Renal pelvis (tissue), 4 donors: Measurements from ENCODE around the gene CFAP221. TPM values are rescaled to one million over a fixed set of nuclear protein-coding genes. Genes with fewer than 3 reads are reported as not detected.

ENCODE experiments used
- DNase-seq: peaks from one replicate; pipeline ENCODE4 v3.0.0-alpha.2; 2013
- polyA plus RNA-seq, 3 donors: library from polyadenylated mRNA; unstranded; fragments of 120-200 nt; gene quantifications; one replicate each; pipeline ENCODE4 v1.2.1, GENCODE V29; 2013; ENCODE audit not compliant: insufficient read length in 3 of 3

The CFAP221 gene
- polyA plus RNA-seq, 3 donors, result 18.5 to 35.1 (median 30.2) TPM

DNA sequence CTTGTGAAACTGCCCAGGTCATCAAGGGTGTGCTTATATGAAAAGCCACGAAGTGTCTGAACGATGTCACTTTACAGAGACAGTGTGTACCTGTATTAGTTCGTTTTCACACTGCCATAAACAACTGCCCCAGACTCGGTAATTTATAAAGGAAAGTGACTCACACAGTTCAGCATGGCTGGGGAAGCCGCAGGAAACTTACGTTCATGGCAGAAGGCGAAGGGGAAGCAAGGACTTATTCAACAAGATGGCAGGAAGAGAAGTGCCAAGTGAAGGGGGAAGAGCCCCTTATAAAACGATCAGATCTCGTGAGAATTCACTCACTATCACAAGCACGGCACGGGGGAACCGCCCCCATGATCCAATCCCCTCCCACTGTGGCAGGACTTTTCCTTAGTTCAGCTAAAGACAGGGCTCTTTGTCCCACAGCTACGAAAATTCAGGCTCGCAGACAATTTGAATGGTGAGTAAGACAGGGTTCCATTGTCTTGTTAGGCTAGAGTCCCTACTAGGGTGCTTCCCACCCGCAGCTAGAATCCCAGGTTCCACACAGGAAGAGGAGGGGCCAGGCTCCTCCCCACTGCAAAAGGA is 154.9 kb downstream of the CFAP221 start:
- DNase-seq, result no peak

DNA sequence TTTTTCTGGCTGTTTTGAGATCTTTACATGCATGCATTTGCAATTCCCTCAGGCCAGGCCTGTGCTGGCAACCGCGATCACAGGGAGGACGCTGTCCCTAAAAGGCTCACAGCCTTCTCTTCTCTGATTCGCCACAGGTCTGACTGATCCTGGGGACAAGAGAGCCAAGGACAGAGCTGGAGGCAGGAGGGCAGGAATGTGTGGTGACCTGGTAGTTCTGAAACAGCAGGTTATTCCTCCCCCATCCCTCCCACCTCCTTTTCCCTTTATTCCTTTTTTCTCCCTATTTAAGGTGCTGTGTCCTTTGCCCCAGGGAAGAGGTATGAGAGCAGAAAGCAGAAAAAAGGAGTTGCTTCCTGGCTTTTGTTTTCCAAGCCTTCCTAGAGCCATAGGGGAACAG is 156.6 kb downstream of the CFAP221 start:
- no peak for DNase-seq

DNA sequence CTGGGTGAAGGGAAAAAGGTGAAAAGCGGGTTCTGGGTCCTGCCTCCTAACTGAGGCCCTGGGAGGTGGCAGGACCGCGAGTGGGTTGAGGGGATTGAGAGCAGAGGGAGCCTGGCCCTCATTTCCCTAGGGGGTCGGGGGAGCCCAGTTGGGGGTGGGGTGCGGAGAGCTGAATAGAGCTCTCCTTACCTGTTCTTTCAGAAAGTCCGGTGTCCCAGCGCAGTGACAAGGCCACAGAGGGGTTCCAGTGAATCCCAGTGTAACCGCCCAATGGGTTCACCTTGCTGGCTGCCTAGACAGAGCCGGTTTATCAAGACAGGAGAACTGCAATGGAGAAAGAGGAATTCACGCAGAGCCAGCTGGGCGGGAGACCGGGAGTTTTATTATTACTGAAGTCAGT is 157.1 kb downstream of the CFAP221 start:
- no peak for DNase-seq

DNA sequence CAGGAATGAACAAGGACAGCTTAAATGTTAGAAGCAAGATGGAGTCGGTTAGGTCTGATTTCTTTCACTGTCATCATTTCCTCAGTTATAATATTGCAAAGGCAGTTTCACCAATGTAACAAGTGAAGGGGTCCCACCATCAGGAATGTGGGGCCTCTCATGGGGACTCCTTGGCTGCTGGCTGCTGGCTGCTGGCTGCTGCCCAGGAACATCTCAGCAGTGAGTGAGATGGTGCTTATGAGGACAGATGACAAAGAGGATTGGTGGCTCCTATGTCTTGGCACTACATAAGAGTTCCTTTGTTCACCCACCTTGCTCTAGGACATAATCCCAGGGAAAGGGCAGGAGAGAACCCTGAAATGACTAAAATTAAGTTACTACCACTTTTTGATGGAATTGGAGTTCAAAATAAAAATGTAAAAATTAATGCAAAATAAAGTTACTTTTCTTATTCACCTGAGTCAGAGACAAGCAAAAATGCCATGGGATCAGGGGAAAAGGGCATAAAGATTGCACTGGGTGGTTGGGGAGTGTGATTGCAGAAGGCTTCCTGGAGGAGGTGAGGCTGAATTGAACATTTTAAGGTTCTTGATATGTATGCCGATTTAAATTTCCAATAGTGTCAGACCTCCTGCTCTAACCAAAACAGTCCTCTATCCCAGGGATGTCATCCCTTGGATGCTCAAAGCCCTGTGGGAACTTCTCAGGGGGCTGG is 158.1 kb downstream of the CFAP221 start:
- no peak for DNase-seq

DNA sequence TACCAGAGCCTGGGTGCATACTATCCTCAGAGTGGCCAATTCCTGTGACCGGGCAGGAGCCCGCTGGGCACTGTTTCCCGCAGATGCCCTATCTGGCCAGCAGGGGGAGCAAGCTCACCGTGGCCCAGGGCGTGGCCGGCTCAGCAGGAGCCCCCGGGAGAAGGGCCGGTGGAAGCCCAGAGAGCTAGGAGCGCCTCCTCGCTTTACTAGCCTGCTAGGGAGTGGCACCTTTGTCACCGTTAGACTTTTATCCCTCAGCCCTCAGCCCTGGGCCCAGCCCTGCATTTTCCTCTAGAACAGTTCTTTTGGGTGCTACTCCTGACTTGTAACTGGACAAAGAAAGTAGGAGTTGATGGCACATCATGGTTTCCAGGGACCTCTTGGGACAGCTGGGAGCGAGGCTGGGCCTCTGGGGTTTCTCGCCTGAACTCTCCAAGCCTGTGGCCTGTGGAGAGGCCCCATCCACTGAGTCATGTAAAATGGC is 158.7 kb downstream of the CFAP221 start:
- no peak for DNase-seq

DNA sequence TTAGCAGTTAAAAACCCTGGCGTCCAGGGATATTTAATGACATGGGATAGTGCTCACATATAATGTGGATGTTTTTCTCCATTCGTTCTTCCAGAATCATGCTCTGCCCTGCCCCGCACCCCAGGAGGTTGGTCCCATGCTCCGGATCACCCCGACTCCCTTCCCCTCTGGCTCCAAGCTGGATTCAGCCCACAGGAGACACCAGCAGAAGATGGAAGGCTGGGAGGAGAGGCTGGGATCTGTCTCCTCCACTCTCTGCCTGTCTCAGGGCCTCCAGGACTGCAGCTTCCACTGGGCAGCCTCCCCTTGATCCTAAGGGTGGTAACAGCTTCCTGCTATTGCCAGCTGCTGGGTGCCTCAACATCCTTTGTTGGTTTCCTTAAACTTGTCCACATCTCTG is 159.3 kb downstream of the CFAP221 start:
- no peak for DNase-seq

DNA sequence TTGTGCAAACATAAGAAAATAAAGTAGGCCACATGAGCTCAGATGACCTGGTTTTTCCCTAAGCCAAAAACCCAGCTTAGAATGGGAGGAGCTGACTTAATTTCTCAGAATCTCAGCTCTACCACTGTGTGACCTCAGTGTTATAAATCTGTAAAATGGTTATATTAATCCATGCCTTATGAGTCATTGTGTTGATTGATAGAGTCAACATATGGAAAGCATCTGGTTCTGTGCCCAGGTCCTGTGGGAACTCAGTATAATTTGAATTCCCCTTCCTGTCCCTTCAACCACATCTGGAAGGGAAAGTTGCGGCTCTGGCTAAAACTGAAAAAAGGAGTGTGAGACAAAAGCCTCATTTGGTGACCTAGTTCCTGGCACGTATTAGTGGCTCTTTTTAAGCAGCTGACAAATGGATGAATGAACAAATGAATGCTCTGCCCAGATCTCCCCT is 160.4 kb downstream of the CFAP221 start:
- DNase-seq, result no peak

DNA sequence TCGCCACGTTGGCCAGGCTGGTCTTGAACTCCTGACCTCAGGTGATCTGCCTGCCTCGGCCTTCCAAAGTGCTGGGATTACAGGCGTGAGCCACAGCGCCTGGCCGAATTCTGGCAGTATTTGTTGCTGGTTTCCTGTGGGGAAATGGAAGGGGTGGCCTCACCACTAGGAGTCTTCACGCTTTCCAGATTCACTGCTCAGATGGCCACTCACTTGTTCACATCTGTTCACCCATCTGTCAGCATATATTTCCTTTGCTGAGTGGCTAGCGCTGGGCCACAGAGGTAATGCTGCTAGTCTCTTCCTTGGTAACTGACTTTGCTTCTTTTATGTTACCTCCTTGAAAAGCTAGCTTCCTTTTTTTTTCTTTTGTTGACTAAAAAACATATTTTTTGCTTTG is 162.0 kb downstream of the CFAP221 start:
- no peak for DNase-seq

Other genes starting within 250 kb of the CFAP221 start
- 10 to 100 TPM; 17.1 to 20.2 (median 17.7) TPM for gene C2orf76, start 177.6 kb upstream of the CFAP221 start, polyA plus RNA-seq
- gene DBI, start 177.5 kb upstream of the CFAP221 start, polyA plus RNA-seq, result 100 to 1,000 TPM; 239 to 289 (median 245) TPM
- 10 to 100 TPM; 49.4 to 71.8 (median 66.1) TPM for gene TMEM37, start 112.6 kb upstream of the CFAP221 start, polyA plus RNA-seq
- gene SCTR, start 20.0 kb upstream of the CFAP221 start, polyA plus RNA-seq, result 10 to 100 TPM in 2 of 3 donors, 1 to 10 TPM in 1; 8.2 to 21.3 (median 21.2) TPM
- gene TMEM177, start 134.8 kb downstream of the CFAP221 start, polyA plus RNA-seq, result 10 to 100 TPM; 20.1 to 23.5 (median 20.6) TPM
- gene PTPN4, start 215.5 kb downstream of the CFAP221 start, polyA plus RNA-seq, result 10 to 100 TPM; 19.3 to 24.8 (median 23.6) TPM